ENCODE measurements around the gene CMIP.

Gene CMIP

DNA sequence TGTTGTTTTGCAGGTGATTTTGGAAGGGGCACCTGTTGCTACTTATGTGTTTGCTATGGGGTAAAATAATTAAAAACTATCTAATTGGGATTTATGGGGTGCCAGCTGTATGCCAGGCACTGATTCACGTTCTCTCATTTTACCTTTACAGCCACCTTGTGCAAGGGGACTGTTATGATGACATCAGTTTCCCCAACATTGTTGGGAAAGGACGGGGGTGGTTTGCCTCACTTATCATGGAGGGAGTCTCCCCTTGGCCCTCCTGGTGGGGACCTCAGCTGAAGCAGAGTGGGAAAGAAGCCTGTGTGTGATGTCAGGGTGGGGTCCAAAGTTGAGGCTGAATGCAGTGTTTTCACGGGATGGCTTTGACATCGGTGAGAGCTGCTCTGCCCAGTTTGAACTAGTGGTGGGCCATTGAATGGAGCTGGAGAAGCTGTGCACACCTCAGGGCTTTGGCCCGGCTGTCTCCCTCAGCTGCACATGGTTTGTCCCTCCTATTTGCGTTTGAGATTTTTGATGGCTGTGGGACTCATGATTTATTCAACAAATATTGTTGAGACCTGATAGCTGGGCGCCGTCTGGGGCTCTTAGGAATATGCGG lies 36.1 kb downstream of the CMIP start:
- DNase-seq (ENCODE audit: low read depth): no peak

DNA sequence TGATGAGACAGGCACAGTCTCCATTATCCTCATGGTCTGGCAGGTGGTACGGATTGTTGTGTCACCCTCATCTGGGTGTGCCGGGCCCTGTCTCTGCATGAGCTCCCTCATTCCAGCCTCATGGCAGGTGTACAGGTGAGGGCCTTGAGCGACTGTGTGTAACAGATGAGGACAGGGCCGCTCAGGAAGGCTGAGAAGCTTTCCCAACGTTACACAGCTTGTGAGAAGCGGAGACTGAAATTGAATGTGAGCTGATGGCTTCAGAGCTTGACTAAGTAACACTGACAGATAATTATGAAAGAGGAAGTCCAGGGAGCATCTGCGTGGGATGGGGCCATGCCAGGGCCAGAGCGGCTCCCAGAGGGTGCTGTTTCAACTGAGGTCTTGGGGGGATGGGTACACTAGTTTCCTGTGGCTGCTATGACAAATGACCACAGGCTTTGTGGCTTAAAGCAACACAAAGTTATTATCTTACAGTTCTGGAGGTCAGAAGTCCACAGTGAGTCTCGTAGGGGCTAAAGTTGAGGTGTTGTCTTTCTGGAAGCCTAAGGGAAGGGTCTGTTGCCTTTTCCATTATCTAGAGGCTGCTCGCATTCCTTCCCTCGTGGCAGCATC lies 36.7 kb downstream of the CMIP start:
- no peak for DNase-seq (ENCODE audit: low read depth)

DNA sequence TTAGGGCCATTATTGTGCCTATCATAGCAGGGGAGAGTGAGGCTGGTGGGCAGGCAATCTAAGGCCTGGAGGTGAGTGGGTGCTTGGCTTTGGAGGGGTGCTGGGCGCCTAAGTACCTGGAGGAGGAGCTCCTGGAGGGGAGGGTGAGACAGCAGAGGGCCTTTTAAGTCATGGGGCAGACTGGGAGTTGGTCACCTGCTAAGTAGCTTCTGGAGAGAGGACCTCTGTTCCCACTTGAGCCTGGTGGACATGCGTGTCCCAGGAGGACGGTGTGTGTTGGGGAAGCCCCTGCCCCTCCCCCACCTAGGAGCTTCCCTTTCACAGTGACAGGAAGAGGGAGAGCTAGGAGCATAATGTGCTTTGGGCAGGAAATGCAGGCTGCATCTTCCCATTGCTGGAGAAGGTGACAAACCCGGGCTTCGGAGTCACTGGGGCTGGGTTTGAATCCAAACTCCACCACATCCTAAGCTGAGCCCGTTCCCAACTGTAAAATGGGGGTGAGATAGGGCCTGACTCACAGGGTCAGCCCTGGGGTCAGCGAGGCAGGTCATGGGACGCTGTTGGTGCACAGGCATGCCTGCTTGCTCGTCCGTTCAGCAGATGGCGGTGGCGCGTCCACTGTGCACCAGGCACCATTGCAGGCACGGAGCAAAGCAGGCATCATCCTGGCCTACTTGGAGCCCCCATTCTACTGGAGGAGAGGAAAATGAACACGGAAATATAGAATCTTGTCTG lies 37.9 kb downstream of the CMIP start:
- no peak for DNase-seq (ENCODE audit: low read depth)

DNA sequence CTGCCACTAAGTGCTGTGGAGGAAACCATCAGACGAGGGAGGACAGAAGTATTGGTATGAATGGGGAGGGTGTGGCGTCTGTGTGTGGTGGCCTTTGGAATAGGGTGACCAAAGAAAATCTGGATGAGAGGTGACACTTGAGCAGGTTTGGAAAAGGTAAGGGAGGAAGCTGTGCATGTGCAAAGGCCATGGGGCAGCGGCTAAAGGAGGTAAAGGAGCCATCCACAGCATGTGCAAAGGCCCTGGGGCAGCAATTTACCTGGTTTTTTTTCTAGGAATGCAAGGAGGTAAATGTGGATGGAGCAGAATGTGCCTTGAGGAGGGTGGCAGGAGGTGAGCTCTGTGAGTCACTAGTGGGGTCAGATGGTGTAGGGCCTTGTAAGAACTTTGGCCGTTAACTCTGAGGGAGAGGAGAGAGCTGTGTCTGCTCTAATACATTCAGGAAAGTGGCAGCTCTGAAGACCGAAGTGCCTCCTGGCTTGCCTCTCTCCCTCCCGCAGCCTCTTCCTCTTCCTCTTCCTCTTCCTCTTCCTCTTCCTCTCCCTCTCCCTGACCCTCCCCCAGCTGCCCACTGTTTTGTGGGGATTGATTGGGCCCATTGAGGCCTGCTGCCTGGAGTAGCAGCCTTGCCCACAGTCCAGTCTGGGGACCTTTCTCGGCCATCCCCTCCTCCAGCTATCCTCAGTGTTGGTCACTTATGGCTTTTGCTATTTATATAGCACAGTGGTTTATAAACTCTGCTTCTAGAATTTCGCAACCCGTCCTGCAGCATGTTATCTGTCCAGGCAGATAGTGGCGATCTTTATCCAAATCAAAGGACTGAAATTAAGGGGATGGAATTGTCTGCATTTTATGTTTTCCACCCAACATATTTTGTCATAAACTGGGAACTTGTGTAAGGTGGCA lies 38.7 kb downstream of the CMIP start:
- DNase-seq (ENCODE audit: low read depth): no peak

DNA sequence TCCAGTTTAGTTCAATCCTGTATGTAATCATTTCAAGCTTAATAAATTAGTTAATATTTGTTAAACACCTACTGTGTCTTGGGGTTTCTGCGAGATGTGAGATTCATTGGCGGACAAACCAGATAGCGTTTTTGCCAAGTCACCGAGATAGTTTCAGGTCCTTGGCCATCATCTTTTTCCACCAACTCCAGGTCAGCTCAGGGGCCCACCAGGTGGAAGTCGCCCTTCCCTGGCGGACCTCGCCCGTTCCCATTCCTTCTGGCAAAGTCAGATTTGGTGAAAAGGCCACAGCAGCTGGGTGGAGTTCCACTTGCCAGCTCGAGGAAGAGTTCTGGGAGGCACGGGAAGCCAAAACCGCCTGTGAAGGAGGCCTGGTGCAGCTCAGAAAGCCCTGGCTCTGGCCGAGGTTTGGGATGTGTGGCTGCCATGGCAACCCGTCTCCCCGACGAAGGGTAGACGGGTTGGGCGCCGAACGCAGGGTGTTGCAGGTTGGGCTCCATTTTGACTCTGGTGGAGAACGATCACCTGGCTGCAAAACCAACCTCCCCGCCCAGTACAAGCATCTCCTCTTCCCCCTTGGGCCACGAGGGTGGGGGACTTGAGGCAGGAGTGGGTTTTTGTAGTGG lies 39.5 kb downstream of the CMIP start:
- DNase-seq (ENCODE audit: low read depth): no peak

DNA sequence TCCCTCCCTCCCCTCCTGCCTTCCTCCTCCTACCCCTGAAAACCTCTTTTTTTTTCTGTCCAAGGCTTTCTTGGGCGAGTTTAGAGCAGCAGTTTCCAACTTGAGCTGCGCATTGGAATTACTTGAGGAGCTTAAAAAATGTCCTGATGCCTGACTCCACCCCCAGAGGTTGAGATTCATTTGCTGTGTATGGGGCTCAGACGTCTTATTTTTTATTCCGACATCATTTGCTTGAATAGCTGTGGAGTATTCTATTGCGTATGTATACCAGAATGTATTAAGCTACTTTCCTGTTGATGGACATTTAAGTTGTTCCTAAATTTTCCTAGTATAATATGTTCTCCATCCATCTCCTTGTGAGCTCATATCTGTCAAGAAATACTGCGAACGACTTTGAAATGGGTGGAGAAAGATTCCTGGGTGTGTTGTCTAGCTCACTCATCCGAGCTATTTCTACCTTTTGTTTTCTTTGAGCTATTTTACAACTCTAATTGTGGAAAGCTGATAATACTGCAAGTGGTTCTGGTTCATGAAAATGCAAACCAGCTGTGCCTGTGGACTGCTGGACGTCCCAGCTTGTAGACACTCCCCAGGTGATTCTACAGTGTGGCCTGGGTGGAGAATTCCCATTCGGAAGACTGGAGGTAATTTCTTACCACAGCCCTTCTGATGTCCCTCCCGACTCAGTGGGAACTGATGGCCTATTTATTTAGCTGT lies 40.5 kb downstream of the CMIP start:
- no peak for DNase-seq (ENCODE audit: low read depth)

DNA sequence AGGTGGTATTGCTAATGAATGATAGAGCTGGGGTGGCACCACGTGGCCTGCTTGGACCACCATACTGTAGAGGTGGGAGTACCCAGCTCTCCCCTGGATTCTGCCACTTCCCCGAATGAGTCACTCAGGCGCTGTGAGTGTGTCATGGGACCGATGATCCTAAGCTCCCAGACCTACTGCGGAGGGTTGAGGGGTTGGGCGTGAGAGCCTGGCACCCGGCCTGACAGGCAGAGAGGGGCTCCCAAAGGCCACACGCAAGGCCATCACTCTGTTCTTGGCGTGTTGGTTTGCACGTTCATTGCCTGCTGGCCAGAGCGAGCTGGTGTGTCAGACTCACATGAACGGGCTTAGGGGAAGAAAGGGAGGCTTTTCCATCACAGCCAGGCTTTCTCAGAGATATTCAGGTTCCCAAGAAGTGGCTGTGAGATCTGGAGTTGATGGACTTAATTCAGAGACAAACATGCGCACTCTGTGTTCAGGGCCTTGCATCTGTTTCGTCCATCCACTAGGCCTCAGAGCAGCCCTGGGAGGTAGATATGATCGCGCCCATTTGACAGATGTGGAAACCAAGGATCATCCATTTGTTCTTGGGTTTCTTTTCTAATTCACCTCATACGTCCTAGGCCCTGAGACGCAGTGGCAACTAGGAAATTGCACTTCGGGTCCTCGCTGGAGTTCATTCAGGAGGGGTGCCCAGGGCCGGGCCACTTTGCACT lies 41.4 kb downstream of the CMIP start:
- DNase-seq (ENCODE audit: low read depth): no peak

DNA sequence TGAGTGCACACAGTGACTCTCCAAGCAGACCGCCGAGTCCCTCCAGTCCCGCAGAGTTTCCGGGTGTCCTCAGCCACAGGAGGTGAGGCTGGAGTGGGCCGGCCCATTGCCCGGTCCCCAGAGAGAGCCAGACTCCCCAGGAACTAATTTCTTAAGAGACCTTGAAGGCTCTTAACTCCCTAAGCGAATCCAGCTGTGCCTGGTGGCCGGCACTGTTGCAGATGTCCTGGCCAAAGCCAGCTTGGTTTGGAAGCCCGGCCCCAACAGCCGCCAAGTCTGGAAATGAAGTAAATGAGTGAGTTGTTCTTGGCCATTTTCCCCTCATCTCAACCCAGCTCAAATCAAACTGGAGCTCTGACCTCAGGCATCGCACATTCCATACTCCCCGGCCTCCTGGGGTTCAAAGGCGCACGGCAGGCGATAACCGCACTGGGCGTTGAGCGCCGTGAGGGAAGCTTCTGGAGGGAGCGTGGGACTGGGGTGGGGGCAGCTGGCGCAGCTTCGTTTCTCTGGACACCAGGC lies 42.0 kb downstream of the CMIP start:
- peak; percentile 78 for DNase-seq (ENCODE audit: low read depth)

DNA sequence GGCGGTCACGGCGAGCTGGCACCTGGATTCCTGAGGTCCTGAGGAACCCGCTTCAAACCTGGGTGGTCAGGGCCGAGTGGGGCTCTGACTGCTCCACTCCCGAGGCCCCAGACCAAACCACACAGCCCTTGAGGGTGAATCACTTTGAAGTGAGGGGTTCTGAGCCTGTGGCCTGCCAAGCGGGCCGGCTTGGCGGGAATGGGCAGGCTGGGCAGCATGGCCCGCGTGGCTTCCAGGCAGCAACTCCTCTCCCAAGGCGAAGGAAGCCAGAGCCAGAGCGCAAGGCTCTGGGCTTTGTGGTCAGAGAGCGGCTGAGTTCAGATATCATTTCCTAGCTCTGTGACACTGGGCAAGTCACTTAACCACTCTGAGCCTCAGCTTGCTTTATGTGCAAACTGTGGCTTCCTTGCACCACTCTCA lies 42.7 kb downstream of the CMIP start:
- no peak for DNase-seq (ENCODE audit: low read depth)

DNA sequence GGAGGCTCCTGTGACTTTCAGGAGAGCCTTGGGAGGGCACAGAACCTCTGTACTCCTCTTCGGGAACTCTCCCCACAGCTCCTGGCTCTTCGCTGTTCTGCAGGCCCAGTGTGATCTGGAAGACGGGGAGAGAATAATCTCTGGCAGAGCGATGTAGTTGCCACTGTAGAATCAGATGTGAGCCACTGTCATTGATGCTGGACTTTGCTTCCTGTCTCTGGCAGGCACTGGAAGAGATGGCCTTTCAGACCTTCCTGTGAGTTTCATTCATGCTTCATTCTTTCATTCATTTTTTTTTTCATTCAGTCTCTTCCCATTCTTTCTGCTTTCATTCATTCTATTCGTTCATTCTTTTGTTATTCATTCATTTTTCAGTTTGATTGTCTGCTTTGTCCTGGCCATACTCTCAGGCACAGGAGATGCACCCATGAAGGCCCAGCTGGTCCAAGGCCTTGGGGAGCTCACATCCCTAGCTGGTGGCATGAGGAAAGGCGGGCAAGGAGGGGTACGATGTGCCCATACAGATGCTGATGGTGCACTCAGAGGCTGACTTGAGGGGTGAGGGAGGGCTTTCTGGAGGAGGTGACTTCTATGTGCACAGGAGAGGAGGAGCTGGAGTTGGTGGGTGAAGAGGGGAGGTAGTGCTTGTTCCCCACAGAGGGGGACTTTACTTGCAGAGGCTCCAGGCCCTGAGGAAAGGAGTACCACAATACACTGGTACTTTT lies 44.2 kb downstream of the CMIP start:
- no peak for DNase-seq (ENCODE audit: low read depth)

DNA sequence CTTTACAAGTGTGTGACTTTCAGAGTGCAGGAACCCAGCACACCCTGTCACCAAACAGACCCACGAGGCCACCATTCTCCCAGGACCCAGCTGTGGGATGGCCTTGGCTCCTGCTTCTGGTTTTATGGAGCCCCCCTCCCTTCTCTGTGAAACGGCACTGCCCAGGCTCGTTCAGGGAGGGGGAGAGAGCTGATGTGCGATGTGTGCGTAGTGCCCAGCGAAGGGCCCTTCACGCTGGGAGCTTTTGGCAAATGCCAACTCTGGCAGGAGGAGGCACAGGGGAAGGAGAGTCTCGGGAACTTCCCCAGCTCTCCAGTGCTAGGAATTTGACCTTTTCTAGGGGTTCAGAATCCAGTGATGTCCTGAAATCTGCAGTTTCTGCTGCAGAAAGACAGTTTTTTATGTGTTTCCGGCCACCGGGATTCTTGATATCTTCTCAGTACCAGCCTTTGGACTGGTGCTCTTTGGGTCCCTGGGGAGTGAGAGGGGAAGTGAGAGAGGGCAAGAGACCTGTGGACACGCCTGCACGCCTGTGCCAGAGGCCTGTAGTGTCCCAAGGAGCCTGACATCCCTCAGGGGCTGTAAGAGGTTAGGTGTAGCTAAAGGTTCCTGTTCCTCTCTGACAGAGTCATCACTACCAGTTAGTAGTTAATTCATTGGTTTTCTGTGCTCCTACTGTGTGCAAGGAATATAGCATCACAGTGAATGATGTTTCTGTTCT lies 45.1 kb downstream of the CMIP start:
- DNase-seq (ENCODE audit: low read depth): no peak

DNA sequence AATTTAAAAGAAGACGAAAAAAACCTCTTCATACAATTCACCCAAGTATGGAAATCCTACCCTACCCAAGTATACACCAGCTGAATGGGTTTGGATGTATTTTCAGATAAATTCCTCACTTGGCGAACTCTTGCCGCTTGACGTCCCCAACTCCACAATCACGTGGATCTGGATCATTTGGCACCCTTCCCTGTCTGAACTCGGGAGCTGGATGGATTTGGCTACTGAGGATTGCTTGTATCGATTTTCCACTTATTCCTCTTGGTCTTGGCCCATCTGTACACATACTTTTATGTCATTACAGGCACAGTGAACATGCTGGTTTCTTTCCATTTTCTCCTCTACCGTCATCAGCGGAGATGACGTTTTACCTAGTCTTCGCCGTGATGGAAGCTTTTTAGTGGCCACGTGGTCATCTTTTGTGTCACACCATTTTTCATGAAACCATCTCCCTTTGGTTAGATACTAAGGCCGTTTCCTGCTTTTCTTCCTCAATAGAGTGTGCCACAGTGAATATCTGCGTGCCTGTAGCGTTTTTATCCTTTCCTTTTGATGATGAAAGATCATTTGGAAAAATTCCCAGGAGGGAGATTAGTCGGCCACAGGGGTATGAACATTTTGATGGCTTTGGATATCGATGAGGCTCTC lies 47.1 kb downstream of the CMIP start:
- DNase-seq (ENCODE audit: low read depth): no peak

DNA sequence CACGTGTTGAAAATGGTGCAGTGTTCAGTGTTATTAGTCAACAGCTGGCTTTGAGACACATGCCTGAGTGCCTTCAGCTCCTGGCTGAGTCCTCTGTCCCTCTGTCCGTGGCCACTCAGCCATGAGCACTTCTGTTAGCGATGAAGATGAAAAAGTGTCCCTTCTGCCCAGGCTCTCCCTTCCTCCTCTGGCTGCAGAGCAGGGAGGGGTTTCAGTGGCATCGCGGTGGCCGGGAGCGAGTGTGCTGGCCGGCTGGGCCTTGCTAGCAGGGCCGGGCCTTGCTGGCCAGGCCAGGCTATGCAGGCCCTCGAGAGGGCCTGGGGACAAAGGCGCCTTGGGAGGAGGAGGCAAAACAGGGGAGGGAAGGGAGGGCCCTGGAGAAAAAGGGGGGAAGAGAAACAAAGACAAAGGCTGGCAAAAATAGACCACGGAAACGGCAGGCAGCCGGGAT lies 47.7 kb downstream of the CMIP start:
- DNase-seq (ENCODE audit: low read depth): no peak

DNA sequence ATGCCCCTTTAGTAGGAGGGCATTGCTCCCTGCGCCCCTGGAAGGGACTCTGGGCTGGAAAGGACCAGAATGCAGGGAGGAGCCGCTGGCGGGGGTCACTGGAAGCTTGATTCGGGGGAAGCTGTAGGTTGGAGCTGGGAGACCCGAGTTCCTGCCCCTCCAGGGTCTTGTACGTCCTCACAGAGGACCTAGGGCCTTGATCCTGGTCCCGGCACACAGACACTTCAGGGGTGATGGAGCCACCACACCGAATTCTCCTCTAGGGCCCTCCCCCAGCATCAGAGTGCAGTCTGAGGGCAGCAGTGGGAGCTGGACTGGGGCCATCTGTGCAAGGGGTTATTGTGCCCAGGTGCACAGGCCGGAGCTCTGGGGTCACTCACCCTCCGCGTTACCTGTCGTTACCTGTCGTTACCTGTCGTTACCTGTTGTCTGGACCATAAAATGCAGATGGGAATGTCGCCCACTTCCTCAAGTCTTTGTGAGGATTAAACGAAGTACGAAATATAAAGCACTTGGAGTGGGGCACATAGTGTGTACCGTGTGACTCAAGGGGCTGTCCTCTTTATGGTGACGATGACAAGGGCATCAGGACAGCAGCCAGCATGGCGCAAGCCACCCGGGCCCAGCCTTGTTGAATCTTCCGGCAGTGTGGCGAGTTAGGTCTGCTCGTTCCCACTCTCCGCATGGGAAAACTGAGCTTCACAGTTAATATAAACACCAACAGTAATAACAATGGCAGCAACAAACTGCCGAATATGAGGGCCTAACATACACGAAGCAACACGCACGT lies 48.6 kb downstream of the CMIP start:
- no peak for DNase-seq (ENCODE audit: low read depth)

DNA sequence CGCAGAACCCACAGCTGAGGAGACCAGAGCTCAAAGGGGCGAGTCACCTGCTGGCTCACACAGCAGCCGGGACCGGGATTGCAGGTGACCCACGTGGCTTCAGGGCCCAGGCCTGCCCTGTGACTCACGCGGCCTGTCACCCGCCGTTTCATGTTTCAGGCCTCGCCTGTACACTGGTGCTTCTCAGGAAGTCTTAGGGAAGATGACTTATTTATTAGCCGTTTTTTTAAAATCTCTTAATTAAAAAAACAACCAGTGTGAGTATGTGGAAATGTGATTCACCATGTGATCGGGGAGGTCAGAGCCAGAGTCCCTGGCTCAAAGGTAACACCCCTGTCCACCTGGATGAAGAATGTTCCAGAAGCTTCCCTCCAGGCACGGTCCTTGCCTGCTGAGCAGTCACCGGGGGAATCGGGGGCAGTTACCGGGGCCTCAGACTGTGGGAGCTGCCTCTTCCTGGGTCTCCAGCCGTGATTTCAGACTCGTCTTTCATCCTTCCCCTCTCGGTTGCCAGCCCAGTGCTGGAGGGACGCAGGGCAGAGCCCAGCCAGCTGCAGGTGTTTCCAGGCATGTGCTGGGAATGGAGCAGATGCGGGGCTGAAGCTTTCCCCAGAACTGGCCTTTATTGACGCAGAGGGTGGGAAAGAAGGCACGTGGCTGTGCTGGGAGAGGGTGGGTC lies 49.3 kb downstream of the CMIP start:
- DNase-seq (ENCODE audit: low read depth): peak; percentile 17

DNA sequence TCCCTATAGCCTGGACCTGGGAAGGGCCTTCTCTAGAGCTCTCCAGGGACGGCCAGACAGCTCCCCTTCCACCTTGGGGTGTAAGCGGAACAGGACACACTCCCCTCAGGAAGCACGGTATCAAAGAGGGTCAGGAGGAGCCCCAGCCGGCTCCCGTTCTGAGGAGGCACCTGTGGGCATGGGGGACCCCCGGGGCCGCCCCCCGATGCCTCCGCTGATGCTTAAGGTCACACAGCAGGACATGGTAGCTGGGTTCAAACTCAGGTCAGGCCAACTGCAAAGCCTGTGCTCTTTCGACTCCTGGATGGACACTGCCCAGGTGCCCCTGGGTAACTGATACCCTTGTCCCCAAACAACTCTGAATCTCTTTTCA lies 49.8 kb downstream of the CMIP start:
- DNase-seq (ENCODE audit: low read depth): no peak

DNA sequence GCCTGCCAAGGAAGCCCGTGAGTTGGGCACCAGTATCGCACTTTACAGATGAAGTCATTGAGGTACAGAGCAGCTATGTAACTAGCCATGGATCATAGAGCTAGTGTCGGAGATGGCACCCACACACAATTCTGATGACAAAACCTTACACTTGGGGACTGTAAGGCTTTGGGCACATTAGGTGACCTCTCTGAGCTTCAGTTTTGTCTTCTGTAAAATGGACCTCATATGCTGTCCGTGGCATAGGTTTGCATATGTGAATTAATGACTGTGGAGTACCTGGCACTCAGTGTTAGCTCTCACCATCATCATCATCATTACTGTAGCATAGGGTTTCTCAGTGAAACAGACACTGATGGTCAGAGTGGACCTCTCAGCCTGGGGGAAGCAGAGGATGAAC lies 50.3 kb downstream of the CMIP start:
- DNase-seq (ENCODE audit: low read depth): no peak

Measured in fibroblast of the conjunctiva (primary cell).